ENCODE measurements around the gene SORL1-AS1.

SORL1-AS1 gene

GRCh38 chr11:121476379-121477032 is 23.7 kb upstream of the SORL1-AS1 start:
- H3K4me1 ChIP-seq (ENCODE audit: control insufficient read depth, insufficient read depth, low read length), result peaks cover 81% of the 10 kb centered on the region
- WGBS (ENCODE audit: insufficient coverage), result 59% methylated on average over 5 of the region's 5 CpGs
- Mint-ChIP-seq H3K27ac (peak overlapping the region; percentile 98 to 99), H3K4me3 (peak overlapping the region; percentile 72), H3K4me1 (peaks cover 64 to 93% of the 10 kb centered on the region in 2 donors), H3K9me3 (no peaks in the 10 kb centered on the region), H3K36me3 (no peaks in the 10 kb centered on the region), H3K27me3 (ENCODE audit: low read depth in 2 of 2) (no peaks in the 10 kb centered on the region)
- no peaks in the 10 kb centered on the region for H3K9me3 ChIP-seq (ENCODE audit: control insufficient read depth, insufficient read depth, low read length)
- DNase-seq, result no peak
- H3K36me3 ChIP-seq (ENCODE audit: control insufficient read depth, insufficient read depth, low read length), result peaks cover 30% of the 10 kb centered on the region
- intact Hi-C loops (cut with micrococcal nuclease), result no loop called here
- H3K27me3 ChIP-seq (ENCODE audit: control insufficient read depth, insufficient read depth, low read length), result no peaks in the 10 kb centered on the region
- H3K4me3 ChIP-seq (ENCODE audit: low read length), result no peak overlapping the region
- ATAC-seq, result peak in 1 of 3 donors; percentile 4
- peak overlapping the region; percentile 52 for H3K27ac ChIP-seq (ENCODE audit: low read length)
- TF ChIP-seq, protein P1, sequence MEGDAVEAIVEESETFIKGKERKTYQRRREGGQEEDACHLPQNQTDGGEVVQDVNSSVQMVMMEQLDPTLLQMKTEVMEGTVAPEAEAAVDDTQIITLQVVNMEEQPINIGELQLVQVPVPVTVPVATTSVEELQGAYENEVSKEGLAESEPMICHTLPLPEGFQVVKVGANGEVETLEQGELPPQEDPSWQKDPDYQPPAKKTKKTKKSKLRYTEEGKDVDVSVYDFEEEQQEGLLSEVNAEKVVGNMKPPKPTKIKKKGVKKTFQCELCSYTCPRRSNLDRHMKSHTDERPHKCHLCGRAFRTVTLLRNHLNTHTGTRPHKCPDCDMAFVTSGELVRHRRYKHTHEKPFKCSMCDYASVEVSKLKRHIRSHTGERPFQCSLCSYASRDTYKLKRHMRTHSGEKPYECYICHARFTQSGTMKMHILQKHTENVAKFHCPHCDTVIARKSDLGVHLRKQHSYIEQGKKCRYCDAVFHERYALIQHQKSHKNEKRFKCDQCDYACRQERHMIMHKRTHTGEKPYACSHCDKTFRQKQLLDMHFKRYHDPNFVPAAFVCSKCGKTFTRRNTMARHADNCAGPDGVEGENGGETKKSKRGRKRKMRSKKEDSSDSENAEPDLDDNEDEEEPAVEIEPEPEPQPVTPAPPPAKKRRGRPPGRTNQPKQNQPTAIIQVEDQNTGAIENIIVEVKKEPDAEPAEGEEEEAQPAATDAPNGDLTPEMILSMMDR (IDR thresholded peaks at IDR 0.05), result no peak

DNA sequence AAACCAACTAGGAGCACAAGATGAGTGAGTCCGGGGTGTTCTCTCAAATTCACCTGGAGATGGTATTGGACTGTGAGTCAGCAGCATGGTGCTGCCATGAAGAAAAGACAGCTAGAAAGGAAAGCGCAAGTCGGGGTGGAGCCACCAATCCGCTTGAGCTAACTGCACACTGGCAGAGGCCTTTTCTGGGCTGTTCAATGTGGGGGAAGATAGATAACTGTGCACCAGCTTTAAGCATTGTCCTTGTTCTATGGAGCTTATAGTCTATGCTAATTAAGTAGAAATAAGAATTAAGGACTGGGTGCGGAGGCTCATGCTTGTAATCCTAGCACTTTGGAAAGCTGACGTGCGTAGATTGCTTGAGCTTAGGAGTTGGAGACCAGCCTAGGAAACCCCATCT is 21.9 kb upstream of the SORL1-AS1 start:
- Histone ChIP-seq H3K27ac (ENCODE audit: low read length) (no peak overlapping the region), H3K36me3 (ENCODE audit: control insufficient read depth, insufficient read depth, low read length) (peaks cover 45% of the 10 kb centered on the region), H3K9me3 (ENCODE audit: control insufficient read depth, insufficient read depth, low read length) (no peaks in the 10 kb centered on the region), H3K27me3 (ENCODE audit: control insufficient read depth, insufficient read depth, low read length) (no peaks in the 10 kb centered on the region), H3K4me1 (ENCODE audit: control insufficient read depth, insufficient read depth, low read length) (peaks cover 85% of the 10 kb centered on the region), H3K4me3 (ENCODE audit: low read length) (no peak overlapping the region)
- ATAC-seq (no peak), DNase-seq (no peak)
- Mint-ChIP-seq H3K4me3 (no peak overlapping the region), H3K36me3 (peaks cover 7% of the 10 kb centered on the region), H3K4me1 (peaks cover 80 to 95% of the 10 kb centered on the region in 2 donors), H3K9me3 (no peaks in the 10 kb centered on the region), H3K27me3 (ENCODE audit: low read depth in 2 of 2) (no peaks in the 10 kb centered on the region), H3K27ac (peak overlapping the region; percentile 98 to 99)
- intact Hi-C loops (cut with micrococcal nuclease), result no loop called here
- 94% methylated on average over 7 of the region's 7 CpGs for WGBS (ENCODE audit: insufficient coverage)
- TF ChIP-seq, protein P1 (IDR thresholded peaks at IDR 0.05), result no peak

GRCh38 chr11:121473064-121473777 is 20.5 kb upstream of the SORL1-AS1 start:
- peak in 1 of 3 donors; percentile 40 for ATAC-seq

More at GRCh38 chr11:121473064-121473777, 20.5 kb upstream of the SORL1-AS1 start:
- intact Hi-C loops (cut with micrococcal nuclease), result loop anchor here (2.0 kb wide), 1 partner anchor 42 kb away; no protein-coding TSS in a partner anchor
- Mint-ChIP-seq H3K4me3 (peak overlapping the region; percentile 88), H3K27ac (peak overlapping the region; percentile 98 to 99), H3K4me1 (peaks cover 89 to 95% of the 10 kb centered on the region in 2 donors), H3K27me3 (ENCODE audit: low read depth in 2 of 2) (no peaks in the 10 kb centered on the region), H3K36me3 (peaks cover 11% of the 10 kb centered on the region), H3K9me3 (no peaks in the 10 kb centered on the region)
- H3K4me3 ChIP-seq (ENCODE audit: low read length), result no peak overlapping the region
- TF ChIP-seq, protein P1 (IDR thresholded peaks at IDR 0.05), result no peak
- peaks cover 31% of the 10 kb centered on the region for H3K36me3 ChIP-seq (ENCODE audit: control insufficient read depth, insufficient read depth, low read length)
- DNase-seq, result no peak
- peak overlapping the region; percentile 73 for H3K27ac ChIP-seq (ENCODE audit: low read length)
- H3K4me1 ChIP-seq (ENCODE audit: control insufficient read depth, insufficient read depth, low read length), result peaks cover 84% of the 10 kb centered on the region
- 93% methylated on average over 8 of the region's 8 CpGs for WGBS (ENCODE audit: insufficient coverage)
- no peaks in the 10 kb centered on the region for H3K27me3 ChIP-seq (ENCODE audit: control insufficient read depth, insufficient read depth, low read length)
- no peaks in the 10 kb centered on the region for H3K9me3 ChIP-seq (ENCODE audit: control insufficient read depth, insufficient read depth, low read length)

Data from natural killer cell (primary cell).